ENCODE measurements around the gene CCNB1. TPM values are rescaled to one million over a fixed set of nuclear protein-coding genes. Genes with fewer than 3 reads are reported as not detected.
"Not testable (repeated sequence)": the region's sequence is repeated elsewhere in the genome, so short reads cannot be mapped to it uniquely, and the experiment has no call there.

CCNB1 gene
- polyA plus RNA-seq, 3 donors, result 90.7 to 101 (median 96.2) TPM

GRCh38 chr5:69181659-69182293 is 14.8 kb downstream of the CCNB1 start:
- not testable (repeated sequence) for DNase-seq (ENCODE audit: low read depth in 3 of 3, low spot score in 2 of 3)

GRCh38 chr5:69184621-69185020 is 17.7 kb downstream of the CCNB1 start:
- no peak for DNase-seq (ENCODE audit: low read depth in 3 of 3, low spot score in 2 of 3)

GRCh38 chr5:69187342-69187741 is 20.4 kb downstream of the CCNB1 start:
- no peak for DNase-seq (ENCODE audit: low read depth in 3 of 3, low spot score in 2 of 3)

- no peak for DNase-seq (ENCODE audit: low read depth in 3 of 3, low spot score in 2 of 3)
Measured at GRCh38 chr5:69188811-69189161, 21.8 kb downstream of the CCNB1 start.

GRCh38 chr5:69189162-69190086 is 22.5 kb downstream of the CCNB1 start, which contains the start of gene CENPH:
Gene CENPH, plus strand, starts transcription at chr5:69189583. Its CDS starts 52 bp downstream, at chr5:69189635.
- DNase-seq (ENCODE audit: low read depth in 3 of 3, low spot score in 2 of 3), result peak; percentile 86 to 92 (median 88)

GRCh38 chr5:69202497-69202896 is 35.5 kb downstream of the CCNB1 start:
- no peak for DNase-seq (ENCODE audit: low read depth in 3 of 3, low spot score in 2 of 3)

- no peak for DNase-seq (ENCODE audit: low read depth in 3 of 3, low spot score in 2 of 3)
Measured at GRCh38 chr5:69206528-69207190, 39.7 kb downstream of the CCNB1 start.

GRCh38 chr5:69209602-69210001 is 42.7 kb downstream of the CCNB1 start:
- DNase-seq (ENCODE audit: low read depth in 3 of 3, low spot score in 2 of 3), result no peak

GRCh38 chr5:69211200-69211599 is 44.2 kb downstream of the CCNB1 start:
- no peak for DNase-seq (ENCODE audit: low read depth in 3 of 3, low spot score in 2 of 3)

- no peak for DNase-seq (ENCODE audit: low read depth in 3 of 3, low spot score in 2 of 3)
Measured at GRCh38 chr5:69212022-69212421, 45.1 kb downstream of the CCNB1 start.

- DNase-seq (ENCODE audit: low read depth in 3 of 3, low spot score in 2 of 3), result no peak
Measured at GRCh38 chr5:69213513-69214215, 46.7 kb downstream of the CCNB1 start.

GRCh38 chr5:69217151-69217511 is 50.2 kb downstream of the CCNB1 start:
- no peak for DNase-seq (ENCODE audit: low read depth in 3 of 3, low spot score in 2 of 3)

- DNase-seq (ENCODE audit: low read depth in 3 of 3, low spot score in 2 of 3), result peak; percentile 80 to 90 (median 83)
Measured at GRCh38 chr5:69217548-69218526, 50.9 kb downstream of the CCNB1 start.

- no peak for DNase-seq (ENCODE audit: low read depth in 3 of 3, low spot score in 2 of 3)
Measured at GRCh38 chr5:69219939-69220338, 53.0 kb downstream of the CCNB1 start.

GRCh38 chr5:69220371-69220770 is 53.4 kb downstream of the CCNB1 start:
- DNase-seq (ENCODE audit: low read depth in 3 of 3, low spot score in 2 of 3), result not testable (repeated sequence)

GRCh38 chr5:69220833-69221232 is 53.9 kb downstream of the CCNB1 start:
- DNase-seq (ENCODE audit: low read depth in 3 of 3, low spot score in 2 of 3), result not testable (repeated sequence)

GRCh38 chr5:69224520-69224919 is 57.6 kb downstream of the CCNB1 start:
- DNase-seq (ENCODE audit: low read depth in 3 of 3, low spot score in 2 of 3), result no peak

GRCh38 chr5:69225860-69226259 is 58.9 kb downstream of the CCNB1 start:
- DNase-seq (ENCODE audit: low read depth in 3 of 3, low spot score in 2 of 3), result no peak

Data from right renal cortex interstitium (tissue), 3 donors.